Stimulated activated CD4-positive, alpha-beta T cell treated with anti-CD3 and anti-CD28 coated beads, Interleukin-4, amount 100 ng/mL, for 1 hour (primary cell): ENCODE data around the gene GSX1.
"Not testable (repeated sequence)": the region's sequence is repeated elsewhere in the genome, so short reads cannot be mapped to it uniquely, and the experiment has no call there.

ENCODE experiments used
- DNase-seq: peaks from one replicate; pipeline ENCODE4 v3.0.0-alpha.2; 2020

GSX1 gene

DNA sequence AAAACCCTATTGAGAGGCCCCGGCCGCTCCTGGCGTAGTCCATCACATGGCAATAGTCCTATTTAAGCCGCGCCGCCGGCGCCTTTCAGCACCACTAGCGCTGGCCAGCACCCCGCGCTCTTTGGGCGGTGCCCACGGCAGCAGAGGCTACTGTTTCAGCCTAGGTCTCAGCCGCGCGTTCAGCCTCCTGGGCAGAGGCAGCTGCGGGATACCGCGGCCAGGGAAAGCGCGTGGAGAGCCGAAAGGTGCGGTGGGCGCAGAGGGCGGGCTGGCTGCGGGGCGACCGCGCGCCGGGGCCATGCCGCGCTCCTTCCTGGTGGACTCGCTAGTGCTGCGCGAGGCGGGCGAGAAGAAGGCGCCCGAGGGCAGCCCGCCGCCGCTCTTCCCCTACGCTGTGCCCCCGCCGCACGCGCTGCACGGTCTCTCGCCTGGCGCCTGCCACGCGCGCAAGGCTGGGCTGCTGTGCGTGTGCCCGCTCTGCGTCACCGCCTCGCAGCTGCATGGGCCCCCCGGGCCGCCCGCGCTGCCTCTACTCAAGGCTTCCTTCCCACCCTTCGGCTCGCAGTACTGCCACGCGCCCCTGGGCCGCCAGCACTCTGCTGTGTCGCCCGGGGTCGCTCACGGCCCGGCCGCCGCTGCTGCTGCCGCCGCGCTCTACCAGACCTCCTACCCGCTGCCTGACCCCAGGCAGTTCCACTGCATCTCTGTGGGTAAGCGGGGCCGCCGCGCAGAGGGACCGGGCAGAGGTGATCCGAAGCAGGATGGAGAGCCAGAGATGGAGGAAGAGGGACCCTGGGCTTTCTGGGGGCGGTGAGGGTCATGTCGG, at the start of gene GSX1:
GSX1 (plus strand) TSS at position 91 of the 826 bp plus-strand sequence; CDS start at position 299, 208 bp downstream.
- DNase-seq, result peak; percentile 46

- no peak for DNase-seq
These were observed 47.5 kb upstream of the GSX1 start for GRCh38 chr13:27744801-27745200.

DNA sequence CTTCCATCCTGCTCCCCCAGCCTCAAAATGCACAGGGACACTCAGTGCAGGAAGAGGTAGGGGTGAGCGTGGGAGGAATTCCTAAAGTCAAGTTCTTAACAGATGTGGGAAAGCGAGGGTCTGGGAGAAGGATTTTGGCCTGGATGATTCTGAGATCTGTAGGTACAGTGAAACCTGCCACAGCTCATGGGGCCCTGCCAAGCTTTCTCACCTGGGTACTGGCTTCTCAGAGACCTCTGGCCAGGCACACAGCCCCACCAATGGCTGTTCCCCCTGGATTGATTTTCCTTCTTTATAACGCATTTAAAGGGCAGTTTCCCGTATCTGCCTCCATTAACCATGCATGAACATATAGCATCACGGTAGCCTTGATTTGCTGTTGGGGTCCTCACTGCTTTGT, 47.0 kb upstream of the GSX1 start:
- no peak for DNase-seq

DNA sequence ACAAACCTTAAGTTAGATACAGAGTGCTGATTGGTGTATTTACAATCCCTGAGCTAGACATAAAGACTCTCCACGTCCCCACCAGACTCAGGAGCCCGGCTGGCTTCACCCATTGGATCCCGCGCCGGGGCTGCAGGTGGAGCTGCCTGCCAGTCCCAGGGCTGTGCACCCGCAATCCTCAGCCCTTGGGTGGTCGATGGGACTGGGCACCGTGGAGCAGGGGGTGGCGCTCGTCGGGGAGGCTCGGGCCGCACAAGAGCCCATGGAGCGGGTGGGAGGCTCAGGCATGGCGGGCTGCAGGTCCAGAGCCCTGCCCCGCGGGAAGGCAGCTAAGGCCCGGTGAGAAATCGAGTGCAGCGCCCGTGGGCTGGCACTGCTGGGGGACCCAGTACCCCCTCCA, 44.1 kb upstream of the GSX1 start:
- not testable (repeated sequence) for DNase-seq

- no peak for DNase-seq
These were observed 40.2 kb upstream of the GSX1 start for GRCh38 chr13:27751953-27752532.

DNA sequence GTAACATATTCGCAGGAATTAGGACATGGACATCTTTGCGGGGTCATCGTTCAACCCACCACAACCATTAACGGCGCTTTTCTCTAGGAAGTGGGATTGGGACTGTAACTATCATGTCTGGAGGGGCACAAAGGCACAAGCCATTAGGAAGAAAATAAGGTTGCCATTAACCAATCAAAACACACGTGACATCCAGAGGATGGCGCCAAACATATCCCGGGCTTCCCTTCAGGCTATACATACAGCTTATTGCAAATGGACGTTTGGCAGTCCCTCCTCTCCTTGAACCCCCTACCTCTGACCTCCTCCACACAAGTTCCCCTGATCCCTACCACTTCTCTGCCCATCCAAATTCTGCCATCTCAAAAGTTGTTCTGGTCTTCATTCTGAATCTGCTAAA, 26.6 kb upstream of the GSX1 start:
- DNase-seq, result no peak

DNA sequence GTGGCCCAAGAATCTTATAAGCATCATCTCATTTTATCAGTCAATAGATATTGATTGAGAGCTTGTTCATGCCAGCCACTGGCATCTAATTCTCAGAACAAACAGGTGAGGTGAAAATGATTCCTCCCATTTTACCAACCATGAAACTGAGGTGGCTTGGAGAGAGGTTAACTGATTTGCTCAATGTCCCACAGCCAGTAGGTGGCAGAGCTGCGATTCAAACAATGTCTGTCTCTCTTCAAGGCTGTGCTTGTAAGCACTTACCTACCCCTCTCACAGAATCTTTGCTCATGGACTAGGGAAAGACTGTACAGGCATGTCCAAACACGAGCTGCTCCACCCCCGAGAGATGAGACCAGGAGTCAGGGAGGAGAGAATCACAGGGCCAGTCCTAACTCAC, 21.5 kb upstream of the GSX1 start:
- DNase-seq, result no peak

DNA sequence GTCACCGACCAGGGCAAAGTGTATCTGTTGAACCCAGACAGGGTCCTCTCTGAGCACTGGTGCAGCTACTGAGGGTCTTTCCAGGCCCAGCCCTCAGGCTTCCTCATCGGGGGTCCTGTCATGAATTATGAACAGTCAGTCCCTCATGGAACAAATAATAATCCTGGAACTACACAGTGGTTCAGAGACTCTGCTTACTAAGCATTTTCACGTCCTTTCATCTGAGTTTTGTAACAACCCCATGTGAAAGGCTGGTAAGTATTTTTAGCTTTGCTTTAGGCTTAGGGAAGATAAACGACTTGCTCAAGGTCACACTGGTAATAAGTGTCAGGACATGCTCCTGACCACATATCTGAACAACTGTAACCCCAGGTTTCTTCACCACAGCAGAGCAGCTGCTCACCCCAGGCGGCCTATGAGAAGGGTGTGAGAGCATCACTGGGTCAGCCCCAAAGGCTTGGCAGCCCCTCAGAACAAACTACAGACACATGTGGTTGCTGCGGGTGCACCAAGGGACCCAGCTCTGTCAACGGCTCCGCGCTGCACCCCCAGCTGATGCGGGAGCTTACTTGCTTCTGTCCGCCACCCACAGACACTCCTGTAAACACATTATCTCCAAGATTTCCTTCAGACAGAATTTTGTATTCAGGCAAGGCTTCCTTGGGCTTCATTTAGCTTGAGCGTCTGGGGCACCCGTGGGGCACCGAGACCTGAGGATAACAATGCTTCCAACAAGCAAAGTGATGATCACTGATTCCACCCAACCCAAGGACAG, 19.4 kb upstream of the GSX1 start:
- no peak for DNase-seq

- DNase-seq, result no peak
These were observed 18.1 kb upstream of the GSX1 start for GRCh38 chr13:27774169-27774568.

DNA sequence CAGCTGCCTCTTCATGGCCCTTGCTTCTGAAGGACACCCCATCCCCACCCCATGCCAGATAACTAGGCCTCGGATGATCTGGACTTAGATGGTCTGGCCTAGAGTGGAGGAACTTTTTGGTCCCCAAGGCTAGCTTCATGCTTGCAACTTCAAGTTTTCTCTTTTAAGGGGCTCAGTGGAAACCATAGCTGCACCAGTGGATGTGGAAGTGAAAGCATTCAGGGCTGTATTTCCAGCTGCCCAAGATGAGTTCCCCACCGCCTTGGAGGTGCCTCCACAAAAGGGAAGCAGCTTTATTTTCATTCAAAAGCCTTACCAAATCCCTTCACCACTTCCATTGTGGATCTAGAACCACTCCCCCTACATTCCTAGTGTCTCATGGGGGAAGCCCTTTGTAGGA, 17.6 kb upstream of the GSX1 start:
- DNase-seq, result no peak

- no peak for DNase-seq
These were observed 16.3 kb upstream of the GSX1 start for GRCh38 chr13:27775943-27776342.

GRCh38 chr13:27782151-27782550, 10.1 kb upstream of the GSX1 start:
- DNase-seq, result no peak

- DNase-seq, result no peak
These were observed 9.2 kb upstream of the GSX1 start for GRCh38 chr13:27783111-27783510.

- no peak for DNase-seq
These were observed 4.0 kb upstream of the GSX1 start for GRCh38 chr13:27788271-27788670.

GRCh38 chr13:27789153-27789494, 3.2 kb upstream of the GSX1 start:
- no peak for DNase-seq

- DNase-seq, result no peak
These were observed 2.6 kb upstream of the GSX1 start for GRCh38 chr13:27789495-27790303.

DNA sequence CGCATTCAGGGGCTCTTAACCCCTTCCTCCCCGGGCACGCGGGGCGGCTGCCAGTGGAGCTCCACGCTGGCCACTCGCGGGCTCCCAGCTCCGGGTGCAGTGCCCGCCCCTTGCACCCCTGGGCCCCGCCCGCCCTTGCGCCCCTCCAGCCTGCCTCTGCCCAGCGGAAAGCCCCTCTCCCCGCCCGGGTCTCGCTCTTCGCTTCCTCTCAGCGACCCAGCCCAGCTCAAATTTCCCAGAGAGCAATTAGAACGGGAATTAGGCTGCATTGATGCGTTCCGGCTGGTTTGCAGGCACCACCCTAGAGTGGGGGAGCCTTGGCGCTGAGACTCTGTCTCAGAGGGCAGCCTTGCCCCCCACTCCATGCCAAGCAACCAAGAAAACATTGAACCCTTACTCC, 1.8 kb upstream of the GSX1 start:
- DNase-seq, result no peak

DNA sequence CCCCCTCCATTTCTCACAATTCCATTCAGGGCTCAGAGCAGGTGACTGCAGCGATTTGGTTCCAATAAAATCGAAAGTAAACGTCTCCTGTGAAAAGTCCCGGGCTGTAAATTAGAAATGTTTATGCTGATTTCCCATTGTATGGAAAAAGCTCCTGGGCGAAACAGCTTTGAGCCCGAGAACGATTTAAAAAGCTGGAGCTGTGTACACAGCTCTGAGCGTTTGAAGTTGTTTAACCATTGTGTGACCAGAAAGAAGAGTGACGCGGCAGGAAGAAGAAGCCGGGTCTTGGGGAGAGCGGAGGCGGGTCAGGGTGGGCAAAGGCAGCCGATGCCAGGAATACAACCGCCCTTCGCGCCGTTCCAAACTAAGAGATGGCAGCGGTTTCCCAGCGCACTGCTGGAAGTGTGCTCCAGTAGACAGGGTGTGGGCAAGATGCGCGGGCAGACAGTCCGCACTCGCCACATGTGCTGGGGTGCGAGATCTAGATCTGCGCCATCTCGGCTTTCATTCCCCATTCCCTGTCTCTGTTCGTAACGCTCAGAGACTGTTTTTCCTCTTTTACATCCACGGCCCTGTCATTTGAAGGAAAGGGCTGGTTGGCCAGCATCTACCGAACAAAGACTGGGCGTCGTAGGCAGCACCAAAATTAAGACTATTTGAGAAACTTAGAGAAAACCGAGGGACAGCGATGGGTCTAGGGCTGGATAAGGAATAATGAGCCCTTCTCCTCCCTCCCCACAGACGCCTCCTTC, 960 bp upstream of the GSX1 start:
- DNase-seq, result no peak

DNA sequence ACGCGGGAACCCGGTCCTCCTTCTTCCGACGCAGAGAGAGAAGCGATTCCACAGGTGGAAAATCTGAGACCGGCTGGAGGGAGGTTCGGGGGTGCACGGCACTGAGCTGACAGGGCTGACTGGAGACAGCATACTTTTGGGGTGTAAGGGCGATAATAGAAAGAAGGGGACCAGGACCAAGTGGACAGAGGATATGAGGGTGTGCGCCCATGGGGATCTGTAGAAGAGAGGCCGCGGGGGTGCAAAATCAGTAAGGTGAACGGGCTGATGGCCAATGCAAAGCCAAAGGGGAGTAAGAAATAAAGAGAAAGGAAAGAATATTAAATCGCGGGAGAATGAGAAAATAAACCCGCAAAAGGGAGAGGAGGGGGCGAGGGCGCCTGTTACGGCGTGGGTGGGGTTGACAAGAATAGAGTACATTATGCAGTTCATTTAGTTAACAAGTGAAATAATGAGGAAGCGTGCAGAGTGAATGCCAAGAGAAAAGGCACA, 336 bp upstream of the GSX1 start:
- no peak for DNase-seq

- DNase-seq, result no peak
These were observed 1.5 kb downstream of the GSX1 start for GRCh38 chr13:27793507-27794367.

DNA sequence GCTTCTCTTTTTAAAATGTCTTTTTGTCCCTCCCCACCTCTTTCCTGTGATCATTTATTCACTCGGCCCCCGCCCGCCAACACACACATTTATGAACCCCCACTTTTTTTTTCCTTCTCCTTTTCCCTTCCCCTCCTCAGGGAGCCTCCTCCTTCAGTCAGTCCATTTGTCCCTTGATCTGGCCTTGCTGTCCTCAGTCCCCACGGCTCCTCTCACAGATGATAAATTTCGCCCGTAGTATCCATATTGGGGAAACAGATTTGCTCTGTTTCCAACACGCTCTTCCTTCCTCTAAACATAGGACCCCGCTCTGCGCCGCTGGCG, 2.0 kb downstream of the GSX1 start:
- DNase-seq, result no peak
